HG02870 (cell line): ENCODE results near the gene GCNT2.
"Not testable (repeated sequence)": the region's sequence is repeated elsewhere in the genome, so short reads cannot be mapped to it uniquely, and the experiment has no call there.

Experiments used
- ATAC-seq: cut with Tn5 transposase; IDR thresholded peaks from one replicate; pipeline ENCODE4 v1.9.1; 2021; ENCODE audit warnings: mild to moderate bottlenecking, moderate library complexity; ENCODE audit not compliant: unreplicated experiment

Gene GCNT2

DNA sequence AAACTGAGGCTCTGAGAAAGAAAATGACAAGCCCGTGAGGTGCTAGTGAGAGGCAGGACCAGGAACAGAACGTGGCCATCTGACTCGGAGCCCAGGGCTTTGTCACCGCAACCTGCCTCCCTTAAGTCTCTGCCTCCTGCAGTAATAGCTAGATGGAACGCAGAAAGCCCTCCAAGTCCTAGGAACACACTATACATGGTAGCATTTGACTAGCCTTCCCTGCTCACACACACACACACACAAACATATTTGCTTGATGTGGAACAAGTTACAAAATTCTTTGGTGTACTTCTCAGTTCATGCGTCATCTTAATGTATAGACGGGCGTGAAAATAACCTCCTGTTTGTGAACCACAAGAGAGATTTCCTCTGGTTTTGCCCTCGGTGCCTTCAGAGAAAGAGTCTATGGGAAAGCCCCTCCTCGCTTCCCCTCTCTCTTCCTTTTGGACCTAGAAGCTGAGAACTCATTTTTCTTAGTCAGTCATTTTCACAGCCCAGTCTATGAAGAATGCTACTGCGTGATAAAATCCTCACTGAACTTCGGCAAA lies 134.4 kb downstream of the GCNT2 start:
- ATAC-seq = peak; percentile 51

DNA sequence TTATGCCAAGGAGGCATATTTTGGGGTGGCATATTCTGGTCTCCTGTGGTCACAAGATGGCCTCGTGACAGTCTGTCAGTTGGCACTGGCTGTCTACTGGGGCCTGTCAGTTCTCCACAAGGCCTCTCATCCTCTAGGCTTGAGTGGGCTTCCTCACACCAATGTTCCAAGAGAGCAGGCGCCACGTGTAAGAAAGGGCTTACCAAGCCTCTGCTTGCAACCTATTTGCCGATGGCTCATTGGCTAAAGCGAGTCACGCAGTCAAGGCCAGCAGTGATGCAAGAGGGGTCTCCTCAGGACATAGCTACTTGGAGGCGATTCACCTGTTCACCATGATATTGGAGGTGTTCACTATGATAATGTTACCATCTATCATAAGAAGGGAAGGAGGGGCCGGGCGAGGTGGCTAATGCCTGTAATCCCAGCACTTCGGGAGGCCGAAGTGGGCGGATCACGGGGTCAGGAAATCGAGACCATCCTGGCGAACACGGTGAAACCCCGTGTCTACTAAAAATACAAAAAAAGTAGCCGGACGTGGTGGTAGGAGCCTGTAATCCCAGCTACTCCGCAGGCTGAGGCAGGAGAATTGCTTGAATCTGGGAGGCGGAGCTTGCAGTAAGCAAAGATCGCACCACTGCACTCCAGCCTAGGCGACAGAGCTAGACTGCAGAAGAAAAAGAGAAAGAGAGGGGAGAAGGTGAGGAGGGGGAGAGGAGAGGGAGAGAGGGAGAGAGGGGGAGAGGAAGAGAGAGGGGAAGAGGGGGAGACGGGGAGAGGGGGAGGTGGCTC lies 138.0 kb downstream of the GCNT2 start:
- ATAC-seq = no peak

DNA sequence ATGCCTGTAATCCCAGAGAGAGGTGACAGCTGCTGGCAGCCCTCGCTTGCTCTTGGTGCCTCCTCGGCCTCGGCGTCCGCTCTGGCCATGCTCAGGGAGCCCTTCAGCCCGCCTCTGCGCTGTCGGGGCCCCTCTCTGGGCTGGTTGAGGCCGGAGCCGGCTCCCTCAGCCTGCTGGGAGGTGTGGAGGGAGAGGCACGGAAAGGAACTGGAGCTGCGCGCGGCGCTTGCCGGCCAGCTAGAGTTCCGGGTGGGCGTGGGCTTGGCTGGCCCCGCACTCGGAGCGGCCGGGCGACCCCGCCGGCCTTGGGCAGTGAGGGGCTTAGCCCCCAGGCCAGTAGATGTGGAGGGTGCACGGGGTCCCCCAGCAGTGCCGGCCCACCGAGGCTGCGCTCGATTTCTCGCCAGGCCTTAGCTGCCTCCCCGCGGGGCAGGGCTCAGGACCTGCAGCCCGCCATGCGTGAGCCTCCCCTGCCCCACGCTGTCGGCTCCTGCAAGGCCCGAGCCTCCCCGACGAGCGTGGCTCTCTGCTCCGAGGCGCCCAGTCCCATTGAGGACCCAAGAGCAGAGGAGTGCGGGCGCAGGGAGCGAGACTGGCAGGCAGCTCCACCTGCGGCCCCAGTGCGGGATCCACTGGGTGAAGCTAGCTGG lies 138.7 kb downstream of the GCNT2 start:
- no peak for ATAC-seq

DNA sequence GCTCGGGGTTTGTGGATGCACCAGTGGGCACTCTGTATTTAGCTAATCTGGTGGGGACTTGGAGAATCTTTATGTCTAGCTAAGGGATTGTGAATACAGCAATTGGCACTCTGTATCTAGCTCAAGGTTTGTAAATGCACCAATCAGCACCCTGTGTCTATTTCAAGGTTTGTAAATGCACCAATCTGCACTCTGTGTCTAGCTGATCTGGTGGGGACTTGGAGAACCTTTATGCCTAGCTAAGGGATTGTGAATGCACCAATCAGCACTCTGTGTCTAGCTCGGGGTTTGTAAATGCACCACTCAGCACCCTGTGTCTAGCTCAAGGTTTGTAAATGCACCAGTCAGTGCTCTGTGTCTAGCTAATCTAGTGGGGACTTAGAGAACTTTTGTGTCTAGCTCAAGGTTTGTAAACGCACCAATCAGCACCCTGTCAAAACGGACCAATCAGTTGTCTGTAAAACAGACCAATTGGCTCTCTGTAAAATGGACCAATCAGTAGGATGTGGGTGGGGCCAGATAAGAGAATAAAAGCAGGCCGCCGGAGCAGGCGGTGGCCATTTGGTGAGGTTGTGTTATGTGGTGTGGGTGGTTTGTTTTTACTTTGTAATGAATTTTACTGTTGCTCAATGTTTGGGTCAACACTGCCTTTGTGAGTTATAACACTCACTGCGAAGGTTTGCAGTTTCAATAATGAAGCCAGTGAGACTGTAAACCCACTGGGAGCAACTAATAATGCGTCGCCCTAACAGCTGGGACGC lies 139.5 kb downstream of the GCNT2 start:
- ATAC-seq = not testable (repeated sequence)

DNA sequence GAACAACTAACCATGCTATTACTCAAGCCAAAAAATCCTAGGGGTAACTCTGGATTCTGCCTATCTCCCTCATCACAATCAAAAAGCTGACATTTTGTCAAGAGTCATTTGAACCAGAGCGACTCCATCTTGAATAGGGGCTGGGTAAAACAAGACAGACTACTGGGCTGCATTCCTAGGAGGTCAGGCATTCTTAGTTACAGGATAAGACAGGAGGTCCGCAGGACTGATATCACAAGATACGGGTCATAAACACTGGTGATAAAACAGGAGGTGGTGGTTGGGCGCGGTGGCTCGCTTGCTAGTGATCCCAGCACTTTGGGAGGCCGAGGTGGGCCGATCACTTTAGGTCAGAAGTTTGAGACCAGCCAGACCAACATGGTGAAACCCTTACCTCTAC lies 141.1 kb downstream of the GCNT2 start:
- no peak for ATAC-seq

DNA sequence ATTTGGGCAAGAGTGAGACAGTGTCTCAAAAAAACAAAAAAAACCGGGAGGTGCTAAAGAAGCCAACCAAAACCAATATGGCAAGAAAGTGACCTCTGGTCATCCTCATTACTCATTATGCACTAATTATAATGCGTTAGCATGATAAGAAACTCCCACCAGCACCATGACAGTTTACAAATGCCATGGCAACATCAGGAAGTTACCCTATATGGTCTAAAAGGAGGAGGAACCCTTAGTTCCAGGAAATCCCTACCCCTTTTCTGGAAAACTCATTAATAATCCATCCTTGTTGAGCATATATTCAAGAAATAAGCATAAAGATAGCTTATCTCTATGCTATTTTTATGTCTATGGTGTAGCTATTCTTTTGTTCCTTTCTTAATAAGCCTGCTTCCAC lies 141.6 kb downstream of the GCNT2 start:
- no peak for ATAC-seq

DNA sequence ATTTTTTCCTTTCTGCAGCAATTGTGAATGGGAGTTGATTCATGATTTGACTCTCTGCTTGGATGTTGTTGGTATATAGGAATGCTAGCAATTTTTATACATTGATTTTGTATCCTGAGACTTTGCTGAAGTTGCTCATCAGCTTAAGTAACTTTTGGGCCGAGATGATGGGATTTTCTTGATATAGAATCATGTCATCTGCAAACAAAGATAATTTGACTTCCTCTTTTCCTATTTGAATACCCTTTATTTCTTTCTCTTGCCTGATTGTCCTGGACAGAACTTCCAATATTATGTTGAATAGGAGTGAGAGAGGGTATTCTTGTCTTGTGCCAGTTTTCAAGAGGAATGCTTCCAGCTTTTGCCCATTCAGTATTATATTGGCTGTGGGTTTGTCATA lies 144.4 kb downstream of the GCNT2 start:
- ATAC-seq = not testable (repeated sequence)

DNA sequence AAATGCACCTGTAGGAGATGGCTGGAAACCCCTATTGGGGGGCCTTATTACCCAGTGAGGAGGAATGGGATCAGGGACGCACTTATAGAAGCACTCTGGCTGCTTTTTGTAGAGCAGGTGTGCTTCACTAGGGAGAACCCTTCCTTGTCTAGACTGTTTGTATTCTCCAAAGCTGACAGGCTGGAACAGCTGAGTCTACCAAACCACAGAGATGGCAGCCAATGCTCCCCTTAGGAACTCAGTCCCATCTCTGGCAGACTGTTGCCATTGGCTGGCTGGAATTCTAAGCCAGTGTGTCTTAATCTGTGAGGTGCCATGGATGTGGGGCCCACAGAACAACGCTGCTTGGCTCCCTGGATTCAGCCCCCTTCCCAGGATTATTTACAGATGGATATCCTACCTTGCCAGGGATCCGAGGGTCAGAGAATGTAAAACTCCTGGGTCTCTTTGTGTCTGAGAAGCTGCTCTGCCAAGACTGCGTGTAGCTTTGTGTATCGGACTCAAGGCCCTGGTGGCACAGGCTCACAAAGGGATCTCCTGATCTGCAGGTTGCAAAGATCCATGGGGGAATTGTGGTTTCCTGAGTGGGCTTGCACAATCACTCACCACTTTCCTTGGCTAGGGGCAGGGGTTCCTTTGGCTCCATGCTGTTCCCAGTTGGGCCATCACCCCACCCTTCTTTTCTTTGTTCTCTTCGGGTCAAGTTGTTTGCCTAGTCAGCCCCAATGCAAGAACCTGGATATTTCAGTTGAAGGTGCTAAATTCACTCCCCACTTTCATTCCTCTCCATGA lies 147.2 kb downstream of the GCNT2 start:
- ATAC-seq = no peak

DNA sequence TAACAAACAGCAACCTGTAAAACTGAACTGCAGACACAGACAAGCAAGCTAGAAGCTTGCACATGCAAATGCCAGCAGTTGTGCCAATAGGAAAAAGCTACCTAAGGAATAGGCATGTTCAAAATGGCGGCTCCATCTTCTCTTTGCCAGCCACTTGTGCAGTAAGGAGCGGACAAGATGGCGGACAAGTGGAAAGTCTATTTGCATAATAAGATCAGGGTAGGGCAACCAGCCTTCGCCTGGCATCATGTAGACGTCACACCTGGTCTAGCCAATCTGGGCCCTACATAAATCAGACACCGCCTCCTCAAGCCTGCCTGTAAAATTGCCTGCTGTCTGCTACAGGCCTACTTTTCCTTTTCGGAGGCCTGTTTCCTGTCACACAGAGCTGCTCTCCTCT lies 155.3 kb downstream of the GCNT2 start:
- ATAC-seq = no peak

DNA sequence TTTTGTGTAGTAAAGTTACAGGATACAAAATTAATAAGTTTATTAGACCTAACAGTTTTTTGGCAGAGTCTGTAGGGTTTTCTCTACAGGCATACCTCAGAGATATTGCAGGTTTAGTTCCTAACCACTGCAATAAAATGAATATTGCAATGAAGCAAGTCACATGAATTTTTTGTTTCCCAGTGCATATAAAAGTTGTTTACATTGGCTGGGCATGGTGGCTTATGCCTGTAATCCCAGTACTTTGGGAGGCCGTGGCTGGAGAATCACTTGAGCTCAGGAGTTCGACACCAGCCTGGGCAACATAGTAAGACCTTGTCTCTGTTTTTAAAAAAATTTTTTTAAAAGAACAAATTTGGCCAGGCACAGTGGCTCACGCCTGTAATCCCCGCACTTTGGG lies 157.3 kb downstream of the GCNT2 start:
- no peak for ATAC-seq
